PC-9 (cell line): Measurements from ENCODE around the gene GPR78. TPM values are rescaled to one million over a fixed set of nuclear protein-coding genes. Genes with fewer than 3 reads are reported as not detected.

Source experiments
- BruUV-seq: library from RNA; stranded (reverse); fragments of 400-500 nt; replicated peaks from 2 replicates; lab custom pipeline; 2021; lab: Mats Ljungman, UMichigan
- CTCF ChIA-PET: fragments of 300-600 bp; sonication (Branson Sonifier 250); formaldehyde crosslinking; loops from one replicate; lab custom pipeline; 2022; ENCODE audit warnings: antibody characterized with exemption; lab: Charles Lee
- POLR2A ChIA-PET: fragments of 300-600 bp; sonication (Branson Sonifier 250); formaldehyde crosslinking; loops from one replicate; lab custom pipeline; 2022; ENCODE audit warnings: antibody characterized with exemption; ENCODE audit not compliant: unreplicated experiment; lab: Charles Lee
- DNase-seq, 2 experiments: peaks; one replicate each; pipeline versions ENCODE4 v3.0.0 to v3.0.0-alpha.2; 2015 to 2022; ENCODE audit warnings: mixed read lengths in 1 of 2
- H2AFZ ChIP-seq: fragments of 200-600 bp; sonication (generic); 2 replicates; pipeline ENCODE4 v1.8.1; 2017; ENCODE audit warnings: antibody characterized with exemption
- H3F3A ChIP-seq: fragments of 200-600 bp; sonication (generic); 2 replicates; pipeline ENCODE4 v1.8.1; 2017; ENCODE audit warnings: antibody characterized with exemption, mild to moderate bottlenecking, low read depth; ENCODE audit not compliant: insufficient read depth
- H3K27ac ChIP-seq: fragments of 200-600 bp; sonication (generic); 2 replicates; pipeline ENCODE4 v1.6.1; 2016; ENCODE audit warnings: mixed run types
- H3K27me3 ChIP-seq: fragments of 200-600 bp; sonication (generic); 2 replicates; pipeline ENCODE4 v1.6.1; 2016; ENCODE audit warnings: low read depth, mixed run types; ENCODE audit not compliant: insufficient read depth
- H3K36me3 ChIP-seq: fragments of 200-600 bp; sonication (generic); 2 replicates; pipeline ENCODE4 v1.6.1; 2016; ENCODE audit warnings: low read depth, mixed run types
- H3K4me1 ChIP-seq: fragments of 200-600 bp; sonication (generic); replicated peaks from 2 replicates; pipeline ENCODE4 v1.6.1; 2016; ENCODE audit warnings: mixed run types; ENCODE audit not compliant: insufficient read depth
- H3K4me2 ChIP-seq: fragments of 200-600 bp; sonication (generic); 2 replicates; pipeline ENCODE4 v1.6.1; 2017; ENCODE audit warnings: mixed run types
- H3K4me3 ChIP-seq: fragments of 200-600 bp; sonication (generic); 2 replicates; pipeline ENCODE4 v1.6.1; 2016; ENCODE audit warnings: mixed run types
- H3K79me2 ChIP-seq: fragments of 200-600 bp; sonication (generic); 2 replicates; pipeline ENCODE4 v1.6.1; 2017; ENCODE audit warnings: low read depth, mixed run types
- H3K9me2 ChIP-seq: fragments of 200-600 bp; sonication (generic); 2 replicates; pipeline ENCODE4 v1.8.1; 2017; ENCODE audit warnings: mild to moderate bottlenecking; ENCODE audit not compliant: insufficient read depth
- H3K9me3 ChIP-seq: fragments of 200-600 bp; sonication (generic); 2 replicates; pipeline ENCODE4 v1.8.1; 2016; ENCODE audit warnings: low read depth; ENCODE audit not compliant: insufficient read depth
- H4K20me1 ChIP-seq: fragments of 200-600 bp; sonication (generic); 2 replicates; pipeline ENCODE4 v1.8.1; 2017; ENCODE audit not compliant: insufficient read depth
- CTCF ChIP-seq: fragments of 200-600 bp; sonication (generic); conservative IDR thresholded peaks from 2 replicates; pipeline ENCODE4 v1.6.1; 2017; ENCODE audit warnings: mixed run types, antibody characterized with exemption, mild to moderate bottlenecking, moderate library complexity
- EZH2 ChIP-seq: fragments of 200-600 bp; sonication (generic); IDR thresholded peaks from 2 replicates; pipeline ENCODE4 v1.8.0; 2017; ENCODE audit warnings: antibody characterized with exemption, low read depth
- intact Hi-C: fragments of 100-400 bp; cut with micrococcal nuclease; formaldehyde crosslinking; loops from one replicate; pipeline ENCODE4 v1.10.0; 2022; ENCODE audit not compliant: unreplicated experiment
- total RNA-seq: library from RNA; stranded (reverse); gene quantifications from 2 replicates; pipeline ENCODE4 v1.2.3, GENCODE V29; 2021

GPR78 gene
- total RNA-seq, 1 experiment from 2014 or later: 56.6 TPM

- no peaks in the 10 kb centered on the region for H3K9me2 ChIP-seq
- no peaks in the 10 kb centered on the region for H3K4me1 ChIP-seq
- H3F3A ChIP-seq: no peaks in the 10 kb centered on the region; the same call in 1 of the 2 replicates
- ChIA-PET POLR2A (no interaction called here), CTCF (no interaction called here)
- H3K4me2 ChIP-seq: no peak overlapping the region
- H4K20me1 ChIP-seq: no peaks in the 10 kb centered on the region
- no peak overlapping the region for H3K27ac ChIP-seq
- no peaks in the 10 kb centered on the region for H3K36me3 ChIP-seq
- no peaks in the 10 kb centered on the region for H3K9me3 ChIP-seq
- H3K4me3 ChIP-seq: no peak overlapping the region
- no TSS peak for BruUV-seq
- no peak for TF ChIP-seq CTCF
- no peak for TF ChIP-seq EZH2
- H3K27me3 ChIP-seq: no peaks in the 10 kb centered on the region
- H2AFZ ChIP-seq: no peak overlapping the region
- no peaks in the 10 kb centered on the region for H3K79me2 ChIP-seq
- no peak for DNase-seq
- intact Hi-C loops: no loop called here
These were observed 469 bp upstream of the GPR78 start for GRCh38 chr4:8579526-8580320.

- H3K36me3 ChIP-seq: no peaks in the 10 kb centered on the region
- H3K9me2 ChIP-seq: no peaks in the 10 kb centered on the region
- H4K20me1 ChIP-seq: no peaks in the 10 kb centered on the region
- intact Hi-C loops: no loop called here
- no peak overlapping the region for H3K4me2 ChIP-seq
- H2AFZ ChIP-seq: no peak overlapping the region
- no peaks in the 10 kb centered on the region for H3K9me3 ChIP-seq
- H3K27me3 ChIP-seq: no peaks in the 10 kb centered on the region
- H3F3A ChIP-seq: no peaks in the 10 kb centered on the region; the same call in 1 of the 2 replicates
- POLR2A ChIA-PET: no interaction called here
- no peak overlapping the region for H3K27ac ChIP-seq
- H3K79me2 ChIP-seq: no peaks in the 10 kb centered on the region
- DNase-seq: no peak
- no peak overlapping the region for H3K4me3 ChIP-seq
- no TSS peak for BruUV-seq
- no peaks in the 10 kb centered on the region for H3K4me1 ChIP-seq
- no peak for TF ChIP-seq EZH2
- TF ChIP-seq CTCF: no peak
- CTCF ChIA-PET: no interaction called here
These were observed 1.1 kb downstream of the GPR78 start for GRCh38 chr4:8581094-8581861.

- ChIA-PET CTCF (no interaction called here), POLR2A (no interaction called here)
- Histone ChIP-seq H3K27me3 (no peaks in the 10 kb centered on the region), H3K4me1 (no peaks in the 10 kb centered on the region), H2AFZ (no peak overlapping the region), H3K79me2 (no peaks in the 10 kb centered on the region), H3K36me3 (no peaks in the 10 kb centered on the region), H3K27ac (no peak overlapping the region), H3F3A (no peaks in the 10 kb centered on the region; the same call in 1 of the 2 replicates), H3K9me2 (no peaks in the 10 kb centered on the region), H3K9me3 (no peaks in the 10 kb centered on the region), H3K4me2 (no peak overlapping the region), H4K20me1 (no peaks in the 10 kb centered on the region), H3K4me3 (no peak overlapping the region)
- DNase-seq: no peak
- no TSS peak for BruUV-seq
- intact Hi-C loops: no loop called here
- TF ChIP-seq CTCF: no peak
- no peak for TF ChIP-seq EZH2
These were observed 1.8 kb downstream of the GPR78 start for GRCh38 chr4:8582016-8582415.
